ENCODE measurements around the gene RANBP9. TPM values are rescaled to one million over a fixed set of nuclear protein-coding genes. Genes with fewer than 3 reads are reported as not detected.
A peak's percentile ranks its signal among the peaks of the same experiment; 100 is the strongest.

Gene RANBP9
- total RNA-seq, 1 experiment from 2014 or later = 25.8 TPM

GRCh38 chr6:13655700-13656099 is 55.9 kb downstream of the RANBP9 start:
- Histone ChIP-seq H3K4me2 (ENCODE audit: low read length) (no peak overlapping the region), H3F3A (ENCODE audit: low read length, unreplicated experiment) (no peaks in the 10 kb centered on the region), H3K27ac (ENCODE audit: low read length) (no peak overlapping the region), H3K9me2 (replicated peaks; ENCODE audit: low read length) (no peaks in the 10 kb centered on the region), H3K79me2 (ENCODE audit: low read length) (peaks cover 31% of the 10 kb centered on the region), H3K4me3 (ENCODE audit: low read length) (no peak overlapping the region), H3K36me3 (ENCODE audit: low read depth, low read length) (no peaks in the 10 kb centered on the region), H2AFZ (ENCODE audit: low read length) (no peak overlapping the region), H3K27me3 (ENCODE audit: low read length) (no peaks in the 10 kb centered on the region), H4K20me1 (ENCODE audit: low read length) (peaks cover 8% of the 10 kb centered on the region; the same call in 1 of the 2 replicates), H3K9me3 (ENCODE audit: low read length) (no peaks in the 10 kb centered on the region), H3K9ac (ENCODE audit: low read length) (no peak overlapping the region), H3K4me1 (ENCODE audit: insufficient read depth, low read length) (peaks cover 9% of the 10 kb centered on the region; the same call in 1 of the 2 replicates)
- DNase-seq = no peak
- ChIA-PET CTCF (no interaction called here), POLR2A (ENCODE audit: unreplicated experiment) (no interaction called here)
- intact Hi-C loops (cut with micrococcal nuclease) = no loop called here
- BruUV-seq (replicated peaks) = no TSS peak
- no peak for ATAC-seq
- TF ChIP-seq EZH2phosphoT487 (IDR thresholded peaks at IDR 0.05; ENCODE audit: borderline replicate concordance, low read length) (no peak), EZH2 (IDR thresholded peaks at IDR 0.05; ENCODE audit: low read length, unreplicated experiment) (no peak), CTCF (conservative IDR thresholded peaks at IDR 0.05; ENCODE audit: low read depth, low read length) (no peak)

- H3K4me3 ChIP-seq (ENCODE audit: low read length) = no peak overlapping the region
- H3K9me3 ChIP-seq (ENCODE audit: low read length) = no peaks in the 10 kb centered on the region
- no peak overlapping the region for H3K9ac ChIP-seq (ENCODE audit: low read length)
- peaks cover 19% of the 10 kb centered on the region for H3K79me2 ChIP-seq (ENCODE audit: low read length)
- no peak overlapping the region for H3K4me2 ChIP-seq (ENCODE audit: low read length)
- no peaks in the 10 kb centered on the region for H3F3A ChIP-seq (ENCODE audit: low read length, unreplicated experiment)
- intact Hi-C loops (cut with micrococcal nuclease) = no loop called here
- no peaks in the 10 kb centered on the region for H3K27me3 ChIP-seq (ENCODE audit: low read length)
- no peak overlapping the region for H3K27ac ChIP-seq (ENCODE audit: low read length)
- BruUV-seq (replicated peaks) = no TSS peak
- no peaks in the 10 kb centered on the region for H3K9me2 ChIP-seq (replicated peaks; ENCODE audit: low read length)
- H3K4me1 ChIP-seq (ENCODE audit: insufficient read depth, low read length) = peaks cover 9% of the 10 kb centered on the region; the same call in 1 of the 2 replicates
- ChIA-PET POLR2A (ENCODE audit: unreplicated experiment) (no interaction called here), CTCF (no interaction called here)
- no peak for DNase-seq
- TF ChIP-seq CTCF (conservative IDR thresholded peaks at IDR 0.05; ENCODE audit: low read depth, low read length) = no peak
- TF ChIP-seq EZH2phosphoT487 (IDR thresholded peaks at IDR 0.05; ENCODE audit: borderline replicate concordance, low read length) = no peak
- no peak for TF ChIP-seq EZH2 (IDR thresholded peaks at IDR 0.05; ENCODE audit: low read length, unreplicated experiment)
- H2AFZ ChIP-seq (ENCODE audit: low read length) = no peak overlapping the region
- H3K36me3 ChIP-seq (ENCODE audit: low read depth, low read length) = no peaks in the 10 kb centered on the region
- no peaks in the 10 kb centered on the region for H4K20me1 ChIP-seq (ENCODE audit: low read length)
- ATAC-seq = no peak
These were observed 57.1 kb downstream of the RANBP9 start for GRCh38 chr6:13654496-13654895.

GRCh38 chr6:13653296-13653695 is 58.3 kb downstream of the RANBP9 start:
- H3K4me2 ChIP-seq (ENCODE audit: low read length) = peak overlapping the region; percentile 16; the same call in 1 of the 2 replicates
- DNase-seq = peak; percentile 44
- H2AFZ ChIP-seq (ENCODE audit: low read length) = no peak overlapping the region
- no peak overlapping the region for H3K27ac ChIP-seq (ENCODE audit: low read length)
- H3K79me2 ChIP-seq (ENCODE audit: low read length) = 0 out of 2 replicates have a peak, but pooled peaks cover 7% of the 10 kb centered on the region
- H3K4me1 ChIP-seq (ENCODE audit: insufficient read depth, low read length) = peaks cover 9% of the 10 kb centered on the region; the same call in 1 of the 2 replicates
- TF ChIP-seq EZH2 (IDR thresholded peaks at IDR 0.05; ENCODE audit: low read length, unreplicated experiment) (no peak), EZH2phosphoT487 (IDR thresholded peaks at IDR 0.05; ENCODE audit: borderline replicate concordance, low read length) (no peak), CTCF (conservative IDR thresholded peaks at IDR 0.05; ENCODE audit: low read depth, low read length) (no peak)
- no peak overlapping the region for H3K9ac ChIP-seq (ENCODE audit: low read length)
- intact Hi-C loops (cut with micrococcal nuclease) = no loop called here
- ChIA-PET POLR2A (ENCODE audit: unreplicated experiment) (no interaction called here), CTCF (no interaction called here)
- H3K9me2 ChIP-seq (replicated peaks; ENCODE audit: low read length) = no peaks in the 10 kb centered on the region
- no peaks in the 10 kb centered on the region for H3K36me3 ChIP-seq (ENCODE audit: low read depth, low read length)
- H3K9me3 ChIP-seq (ENCODE audit: low read length) = no peaks in the 10 kb centered on the region
- no peaks in the 10 kb centered on the region for H3F3A ChIP-seq (ENCODE audit: low read length, unreplicated experiment)
- no TSS peak for BruUV-seq (replicated peaks)
- peak; percentile 92 for ATAC-seq
- H3K4me3 ChIP-seq (ENCODE audit: low read length) = no peak overlapping the region
- H4K20me1 ChIP-seq (ENCODE audit: low read length) = no peaks in the 10 kb centered on the region
- H3K27me3 ChIP-seq (ENCODE audit: low read length) = no peaks in the 10 kb centered on the region
